GM18873 (cell line): ENCODE measurements around the gene SOCS6.
"Not testable (repeated sequence)": the region's sequence is repeated elsewhere in the genome, so short reads cannot be mapped to it uniquely, and the experiment has no call there.

Experiments used
- ATAC-seq: cut with Tn5 transposase; IDR thresholded peaks from one replicate; pipeline ENCODE4 v1.9.1; 2021; ENCODE audit warnings: mild to moderate bottlenecking, moderate library complexity, moderate number of reproducible peaks; ENCODE audit not compliant: unreplicated experiment, low FRiP score

Gene SOCS6

DNA sequence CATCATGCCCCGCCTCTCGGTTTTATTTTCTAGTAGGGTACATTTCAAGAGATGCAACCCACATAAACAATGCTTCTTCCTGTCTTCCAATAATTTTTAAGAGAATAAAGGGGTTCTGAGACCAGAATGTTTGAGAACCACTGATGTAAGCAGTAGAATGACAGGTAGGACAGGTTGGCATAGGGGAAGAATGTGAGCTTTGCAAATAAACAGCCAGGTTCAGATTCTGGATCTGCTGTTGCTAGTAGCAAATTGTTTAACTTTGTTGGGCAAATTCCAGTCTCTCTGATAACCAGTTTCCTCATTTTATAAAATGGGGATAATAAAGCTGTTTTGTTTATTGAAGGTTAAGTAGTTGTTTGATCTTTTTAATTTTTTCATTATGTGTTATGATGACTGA, 32.8 kb downstream of the SOCS6 start:
- ATAC-seq = no peak

DNA sequence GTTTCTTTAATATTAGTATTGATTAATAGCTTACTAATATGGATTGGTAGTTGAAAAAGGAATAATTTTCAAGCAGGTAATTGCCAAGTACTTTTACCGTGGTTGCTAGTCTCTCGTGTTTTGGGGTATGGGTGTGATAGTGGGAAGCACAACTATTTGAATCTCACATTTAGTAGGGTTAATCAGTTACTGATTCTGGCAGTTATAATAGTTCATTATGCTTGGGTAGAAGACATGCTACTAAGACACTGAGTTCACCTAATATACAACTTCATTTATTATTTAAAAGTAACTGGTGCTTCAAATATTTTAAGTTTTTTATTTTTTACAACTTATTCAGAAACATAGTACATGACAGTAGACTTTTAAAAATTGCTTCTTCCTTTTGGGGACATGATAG, 33.5 kb downstream of the SOCS6 start:
- no peak for ATAC-seq

DNA sequence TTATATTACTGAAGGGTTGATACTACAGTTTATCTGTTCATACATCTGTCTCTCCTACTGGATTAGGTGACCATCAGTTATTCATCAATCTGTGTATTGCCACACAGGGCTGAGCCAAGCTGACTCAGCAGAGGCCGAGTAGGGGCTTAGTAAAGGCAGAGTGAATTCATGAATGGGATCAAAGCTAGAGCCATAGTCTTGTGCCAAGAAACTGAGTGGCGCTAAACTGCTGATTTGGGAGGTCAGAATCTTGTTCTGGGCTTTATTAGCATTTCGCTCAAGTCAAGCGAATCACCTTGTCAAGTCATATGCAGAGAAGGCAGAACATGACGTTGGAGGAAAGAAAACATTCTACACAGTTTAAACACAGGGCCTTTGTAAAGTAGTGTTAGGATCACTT, 34.1 kb downstream of the SOCS6 start:
- no peak for ATAC-seq

DNA sequence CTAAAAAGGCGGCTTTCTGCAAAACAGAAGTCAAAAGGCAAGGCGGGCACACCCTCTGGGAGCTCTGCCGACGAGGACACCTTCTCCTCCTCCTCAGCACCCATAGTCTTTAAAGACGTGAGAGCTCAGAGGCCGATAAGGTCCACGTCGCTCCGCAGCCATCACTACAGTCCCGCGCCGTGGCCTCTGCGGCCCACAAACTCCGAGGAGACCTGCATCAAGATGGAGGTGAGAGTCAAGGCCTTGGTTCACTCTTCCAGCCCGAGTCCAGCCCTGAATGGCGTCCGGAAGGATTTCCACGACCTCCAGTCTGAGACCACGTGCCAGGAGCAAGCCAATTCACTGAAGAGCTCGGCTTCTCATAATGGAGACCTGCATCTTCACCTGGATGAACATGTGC, 36.1 kb downstream of the SOCS6 start:
- no peak for ATAC-seq

- no peak for ATAC-seq
Measured at GRCh38 chr18:70326255-70326654, 37.4 kb downstream of the SOCS6 start.

DNA sequence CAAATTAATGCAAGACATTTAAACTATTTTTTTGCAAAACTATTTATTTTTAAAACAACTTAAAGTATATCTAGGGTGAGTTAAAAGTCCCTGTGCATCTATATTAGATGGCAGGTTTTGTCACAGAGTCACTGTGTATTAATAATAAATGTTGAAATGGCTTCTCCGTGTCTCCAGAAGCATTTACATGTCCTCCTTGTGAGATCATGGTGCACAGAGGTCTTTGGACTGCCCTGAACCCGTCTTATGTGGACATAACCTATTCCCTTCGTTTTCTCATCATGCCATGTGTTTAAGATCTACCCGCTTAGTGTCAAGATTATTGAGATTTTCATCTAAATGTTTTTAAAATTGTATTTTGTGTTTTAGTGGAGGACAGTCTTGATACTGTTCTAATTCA, 39.3 kb downstream of the SOCS6 start:
- no peak for ATAC-seq

- no peak for ATAC-seq
Measured at GRCh38 chr18:70329071-70329470, 40.2 kb downstream of the SOCS6 start.

DNA sequence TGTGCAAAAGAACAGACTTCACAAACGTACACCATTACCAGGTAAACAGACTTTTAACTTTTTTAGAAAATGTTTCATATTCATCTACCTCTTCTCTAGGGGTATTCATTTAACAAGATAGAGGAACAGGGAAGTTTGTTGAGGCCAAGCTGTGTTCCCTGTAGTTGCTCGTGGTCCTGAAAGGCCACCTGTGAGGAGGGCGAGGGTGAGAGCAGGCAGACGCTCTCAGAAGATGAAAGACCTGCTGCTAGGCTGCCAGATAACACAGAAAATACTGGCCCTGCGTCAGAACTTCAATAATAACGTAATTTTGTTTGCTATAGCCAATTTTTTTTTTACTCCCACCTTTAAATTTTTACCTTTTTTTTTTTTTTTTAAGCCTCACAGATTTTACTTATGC, 42.0 kb downstream of the SOCS6 start:
- no peak for ATAC-seq

DNA sequence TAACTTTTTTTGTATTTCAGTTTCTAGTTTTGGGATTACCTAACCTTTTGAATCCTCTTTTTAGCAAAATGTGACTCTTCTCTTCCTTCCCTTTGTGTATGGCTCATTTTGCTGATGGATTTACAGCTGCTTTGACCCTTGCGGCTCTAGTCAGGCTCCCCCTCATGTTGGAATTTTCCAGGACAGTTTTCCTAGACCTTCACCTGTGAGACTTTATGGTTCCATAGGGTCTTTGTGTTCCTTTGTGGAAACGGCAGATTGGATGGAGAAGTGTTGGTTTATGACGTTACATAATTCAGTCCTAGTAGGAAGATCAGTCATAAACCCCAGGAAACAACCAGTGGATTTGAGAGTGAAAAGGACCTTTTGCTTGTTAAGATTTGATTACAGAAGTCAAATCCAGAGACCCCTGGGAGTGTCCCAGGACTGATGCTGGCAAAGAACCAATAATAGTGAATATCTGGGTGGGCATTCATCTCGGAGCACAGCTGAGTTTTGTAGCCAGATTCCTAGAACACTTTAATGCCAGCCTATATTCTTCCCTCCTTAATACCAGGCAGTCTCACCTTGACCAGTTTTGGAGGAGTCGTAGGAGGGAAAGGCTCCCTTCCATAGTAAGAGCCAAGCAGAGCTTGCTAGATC, 42.7 kb downstream of the SOCS6 start:
- no peak for ATAC-seq

DNA sequence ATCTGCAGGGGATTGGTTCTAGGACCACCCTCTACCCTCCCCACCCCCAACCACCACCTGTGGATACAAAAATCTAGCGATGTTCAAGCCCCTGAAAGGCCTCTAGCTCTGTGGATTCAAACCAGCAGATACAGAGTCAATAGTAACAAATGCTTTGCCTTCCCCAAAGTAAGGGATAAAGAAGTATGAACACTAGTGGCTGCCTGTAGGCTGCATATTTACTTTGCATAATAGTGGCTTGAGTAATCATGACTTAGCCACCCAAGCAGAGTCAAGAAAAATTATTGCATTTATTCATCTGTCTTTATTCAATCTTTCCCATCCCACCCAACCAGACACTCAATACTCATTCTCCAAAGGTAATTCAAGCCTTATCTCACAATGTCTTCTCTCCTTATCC, 43.8 kb downstream of the SOCS6 start:
- ATAC-seq = no peak

DNA sequence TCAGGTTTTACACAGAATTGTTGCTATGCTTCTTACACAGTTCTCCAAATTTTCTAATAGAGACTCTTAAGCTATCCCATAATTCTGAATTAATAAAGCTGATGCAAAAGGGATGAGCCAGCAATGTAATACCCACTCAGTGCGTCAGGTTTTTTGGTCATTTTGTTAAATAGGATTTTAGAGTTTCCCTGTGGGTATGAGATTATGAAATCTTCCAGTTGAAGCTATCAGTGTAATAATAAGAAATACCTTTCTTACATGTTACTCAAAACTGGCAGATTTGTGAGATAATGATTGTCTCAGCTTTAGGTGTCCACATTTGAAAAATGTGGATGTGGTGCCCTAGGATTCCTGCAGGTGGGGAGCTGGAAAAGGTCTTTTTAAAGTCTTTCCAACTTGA, 44.5 kb downstream of the SOCS6 start:
- ATAC-seq = no peak

- ATAC-seq = no peak
Measured at GRCh38 chr18:70333757-70334156, 44.9 kb downstream of the SOCS6 start.

GRCh38 chr18:70334264-70334663, 45.4 kb downstream of the SOCS6 start:
- no peak for ATAC-seq

DNA sequence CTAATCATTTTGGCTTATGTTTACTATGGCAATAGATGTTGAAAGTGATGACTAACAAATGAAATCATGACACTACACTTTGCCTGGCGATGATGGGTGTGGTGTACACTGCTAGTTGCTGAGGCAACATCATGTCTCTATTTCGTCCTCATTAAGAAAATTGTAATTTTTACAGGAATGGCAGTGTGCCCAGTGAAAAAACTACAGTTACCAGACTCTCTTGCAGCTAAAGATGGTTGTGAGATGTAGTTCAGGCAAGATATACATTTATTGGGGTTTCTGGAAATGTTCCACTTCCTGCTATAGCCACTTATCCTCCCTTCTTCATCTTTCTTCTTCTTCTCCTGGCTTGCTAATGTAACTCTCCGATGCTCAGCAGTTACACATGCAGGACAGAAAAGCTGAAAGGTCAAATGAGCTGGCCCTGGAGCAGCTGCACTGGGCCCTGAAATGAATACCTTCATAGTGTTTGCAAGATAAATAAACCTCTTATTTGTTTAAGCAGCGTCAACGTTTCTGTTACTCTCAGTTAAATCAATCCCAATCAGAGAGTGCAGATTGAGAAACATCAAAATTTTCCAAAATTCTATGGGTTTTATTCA, 46.0 kb downstream of the SOCS6 start:
- no peak for ATAC-seq

DNA sequence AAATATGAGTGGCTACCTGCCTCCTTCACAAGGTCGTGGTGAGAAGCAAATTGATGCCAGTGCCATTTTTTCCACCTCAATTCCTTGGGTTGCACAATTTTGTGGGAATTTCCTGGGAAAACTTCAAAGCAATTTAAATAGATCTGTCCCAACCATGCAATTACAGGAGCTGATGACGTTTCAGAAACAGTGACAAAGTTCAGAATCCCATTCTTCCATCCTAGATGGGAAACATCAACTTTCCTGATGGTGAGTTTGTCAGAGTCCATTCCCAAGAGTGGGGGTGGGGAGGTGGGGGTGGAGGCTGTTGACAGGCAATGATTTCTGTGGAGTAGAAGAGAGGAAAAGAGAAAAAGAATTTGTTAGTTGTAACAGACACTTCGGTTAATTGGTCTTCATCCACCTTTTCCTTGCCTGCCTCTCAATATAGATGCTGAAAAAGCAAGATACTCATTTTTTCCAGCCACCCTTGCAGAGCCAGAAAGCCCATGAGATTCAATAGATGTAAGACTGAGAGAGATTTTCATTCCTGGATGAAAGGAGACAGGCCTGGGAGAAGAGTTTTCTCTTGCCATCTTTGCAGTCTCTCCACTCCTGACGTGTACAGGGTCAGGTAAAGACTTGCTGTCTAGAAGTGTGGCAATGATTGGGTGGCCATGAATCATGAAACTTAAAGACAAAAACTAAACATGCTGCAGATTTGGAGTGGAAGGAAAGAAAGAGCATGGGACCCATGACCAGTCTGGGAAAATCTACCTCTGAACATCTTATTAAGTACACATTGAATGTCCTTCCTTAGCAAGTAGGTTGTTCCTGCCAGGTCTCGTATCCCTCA, 47.3 kb downstream of the SOCS6 start:
- no peak for ATAC-seq

- no peak for ATAC-seq
Measured at GRCh38 chr18:70337139-70337972, 48.5 kb downstream of the SOCS6 start.

GRCh38 chr18:70338890-70339289, 50.0 kb downstream of the SOCS6 start:
- no peak for ATAC-seq

GRCh38 chr18:70339915-70340314, 51.1 kb downstream of the SOCS6 start:
- no peak for ATAC-seq

GRCh38 chr18:70348481-70348880, 59.6 kb downstream of the SOCS6 start:
- ATAC-seq = not testable (repeated sequence)

- no peak for ATAC-seq
Measured at GRCh38 chr18:70349316-70349715, 60.5 kb downstream of the SOCS6 start.

GRCh38 chr18:70354080-70354479, 65.2 kb downstream of the SOCS6 start:
- ATAC-seq = no peak
